DOHH2 (cell line): ENCODE results near the gene DYNLRB2.

Experiments used
- EZH2phosphoT487 ChIP-seq: fragments of 200-600 bp; sonication (generic); IDR thresholded peaks from 2 replicates; pipeline ENCODE4 v1.6.1; 2017; ENCODE audit warnings: borderline replicate concordance, mild to moderate bottlenecking, antibody characterized with exemption, low read length, moderate library complexity, mixed read lengths
- TF ChIP-seq, protein P1 (sequence below): fragments of 200-600 bp; sonication (generic); IDR thresholded peaks from one replicate; pipeline ENCODE4 v1.5.1; 2014; ENCODE audit warnings: antibody characterized with exemption, mild to moderate bottlenecking, low read depth, low read length; ENCODE audit not compliant: poor library complexity, severe bottlenecking

DNA sequence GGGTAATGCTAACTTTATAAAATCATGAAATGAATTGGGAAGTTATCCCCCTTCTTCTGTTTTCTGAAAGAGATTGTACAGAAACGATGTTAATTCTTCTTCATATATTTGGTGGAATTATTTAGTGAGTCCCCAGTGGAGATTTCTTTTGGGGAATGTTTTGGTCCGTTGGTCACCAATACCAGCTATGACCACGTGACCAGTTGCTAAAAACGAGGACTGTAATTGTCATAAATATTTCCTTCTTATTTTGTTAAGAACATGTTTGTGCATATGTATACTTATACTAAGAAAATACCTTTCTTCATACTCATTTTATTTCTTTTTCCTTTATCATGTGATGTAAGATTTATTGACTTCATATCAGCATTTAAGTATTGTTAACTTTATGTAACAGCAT, 10.3 kb upstream of the DYNLRB2 start:
- TF ChIP-seq, protein P1, sequence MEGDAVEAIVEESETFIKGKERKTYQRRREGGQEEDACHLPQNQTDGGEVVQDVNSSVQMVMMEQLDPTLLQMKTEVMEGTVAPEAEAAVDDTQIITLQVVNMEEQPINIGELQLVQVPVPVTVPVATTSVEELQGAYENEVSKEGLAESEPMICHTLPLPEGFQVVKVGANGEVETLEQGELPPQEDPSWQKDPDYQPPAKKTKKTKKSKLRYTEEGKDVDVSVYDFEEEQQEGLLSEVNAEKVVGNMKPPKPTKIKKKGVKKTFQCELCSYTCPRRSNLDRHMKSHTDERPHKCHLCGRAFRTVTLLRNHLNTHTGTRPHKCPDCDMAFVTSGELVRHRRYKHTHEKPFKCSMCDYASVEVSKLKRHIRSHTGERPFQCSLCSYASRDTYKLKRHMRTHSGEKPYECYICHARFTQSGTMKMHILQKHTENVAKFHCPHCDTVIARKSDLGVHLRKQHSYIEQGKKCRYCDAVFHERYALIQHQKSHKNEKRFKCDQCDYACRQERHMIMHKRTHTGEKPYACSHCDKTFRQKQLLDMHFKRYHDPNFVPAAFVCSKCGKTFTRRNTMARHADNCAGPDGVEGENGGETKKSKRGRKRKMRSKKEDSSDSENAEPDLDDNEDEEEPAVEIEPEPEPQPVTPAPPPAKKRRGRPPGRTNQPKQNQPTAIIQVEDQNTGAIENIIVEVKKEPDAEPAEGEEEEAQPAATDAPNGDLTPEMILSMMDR, result no peak
- TF ChIP-seq EZH2phosphoT487, result no peak
